Psoas muscle (tissue), 8 donors: ENCODE results near the gene SPRYD4. TPM values are rescaled to one million over a fixed set of nuclear protein-coding genes. Genes with fewer than 3 reads are reported as not detected.
A peak's percentile ranks its signal among the peaks of the same experiment; 100 is the strongest.

Experiments
- ATAC-seq, 4 donors: fragments of 200-7000 bp; cut with Tn5 transposase; one replicate each; pipeline ENCODE4 v1.9.1; 2020; ENCODE audit warnings: moderate library complexity in 3 of 4, mild to moderate bottlenecking in 2 of 4
- DNase-seq, 2 donors: peaks; one replicate each; pipeline ENCODE4 v3.0.0-alpha.2; 2020
- H3K27ac ChIP-seq: fragments of 200-600 bp; one replicate; pipeline ENCODE4 v1.8.0; 2022
- H3K27me3 ChIP-seq, 3 donors: fragments of 200-600 bp in 1 of 3; one replicate each; pipeline versions ENCODE4 v1.6.1 to v1.8.0; 2013 to 2022; ENCODE audit warnings: low read length in 2 of 3, mild to moderate bottlenecking in 2 of 3, moderate library complexity in 1 of 3; ENCODE audit not compliant: insufficient read depth in 3 of 3
- H3K36me3 ChIP-seq, 2 donors: fragments of 200-600 bp in 1 of 2; one replicate each; pipeline versions ENCODE4 v1.6.1 to v1.8.0; 2013 to 2022; ENCODE audit warnings: low read depth in 1 of 2, mild to moderate bottlenecking in 1 of 2, moderate library complexity in 1 of 2; ENCODE audit not compliant: insufficient read depth in 1 of 2
- H3K4me1 ChIP-seq: fragments of 200-600 bp; one replicate; pipeline ENCODE4 v1.8.0; 2022
- H3K4me3 ChIP-seq: fragments of 200-600 bp; one replicate; pipeline ENCODE4 v1.8.0; 2022; ENCODE audit warnings: mild to moderate bottlenecking
- H3K9me3 ChIP-seq: fragments of 200-600 bp; one replicate; pipeline ENCODE4 v1.8.0; 2022
- CTCF ChIP-seq: fragments of 200-600 bp; IDR thresholded peaks from one replicate; pipeline ENCODE4 v1.8.0; 2022; ENCODE audit warnings: antibody characterized with exemption
- WGBS, 3 donors: extraction: QIAGEN DNeasy Blood & Tissue Kit; methylation state at CpG; one replicate each; pipeline versions ENCODE4 v1.1.6 to v1.1.7; 2013; 5-methylcytosine and 5-hydroxymethylcytosine counted together
- intact Hi-C, 2 donors: fragments of 100-400 bp; cut with DNase I; formaldehyde crosslinking; loops; one replicate each; pipeline versions ENCODE4 v1.11.0 to v1.14.2; 2022
- long read RNA-seq, 2 donors: library from polyadenylated mRNA; unstranded; transcript quantifications; one replicate each; pipeline ENCODE4 v2.0.0, GENCODE V29; 2021
- polyA plus RNA-seq, 3 donors: library from polyadenylated mRNA; stranded (reverse); fragments of 200-250 nt; gene quantifications; one replicate each; pipeline ENCODE4 v1.2.3, GENCODE V29; 2013
- total RNA-seq, 4 donors: library from RNA; stranded (reverse); fragmentation: NEBNext Ultra II Directional in 2 of 4; extraction: Animal tissue kit (Norgen Biotek cat#: 25700) in 2 of 4; gene quantifications; one replicate each; pipeline versions ENCODE4 v1.2.1 to v1.2.4, GENCODE V29; 2021 to 2023
- donor health status: healthy with polysubstance abuse.
- donor health status: DM: no; HTN: no; CAD: no; lungs with moderate emphysema.
- donor health status: Bipolar disorder and iron deficiency.
- donor health status: healthy.
- donor health status: DM: yes; HTN: yes; CAD: no.
- donor health status: DM: no; HTN: no; CAD: no.
- donor health status: DM: no; HTN: no; CAD: no.
- donor health status: DM: yes; HTN: yes; CAD: no.

Gene SPRYD4
- total RNA-seq (1 to 10 TPM; 2.8 to 4.4 (median 3.7) TPM), polyA plus RNA-seq (1 to 10 TPM; 1.7 to 4.6 (median 2.7) TPM)
- long read RNA-seq, donor 1, full-length matches to known transcripts: 12 of 13 reads
- long read RNA-seq, donor 1, partial matches to known transcripts: 0 of 13 reads
- long read RNA-seq, donor 1, other reads (novel, unspliced or antisense): 1 of 13 reads
- long read RNA-seq, donor 2, full-length matches to known transcripts: 30 of 32 reads
- long read RNA-seq, donor 2, partial matches to known transcripts: 0 of 32 reads
- long read RNA-seq, donor 2, other reads (novel, unspliced or antisense): 2 of 32 reads

DNA sequence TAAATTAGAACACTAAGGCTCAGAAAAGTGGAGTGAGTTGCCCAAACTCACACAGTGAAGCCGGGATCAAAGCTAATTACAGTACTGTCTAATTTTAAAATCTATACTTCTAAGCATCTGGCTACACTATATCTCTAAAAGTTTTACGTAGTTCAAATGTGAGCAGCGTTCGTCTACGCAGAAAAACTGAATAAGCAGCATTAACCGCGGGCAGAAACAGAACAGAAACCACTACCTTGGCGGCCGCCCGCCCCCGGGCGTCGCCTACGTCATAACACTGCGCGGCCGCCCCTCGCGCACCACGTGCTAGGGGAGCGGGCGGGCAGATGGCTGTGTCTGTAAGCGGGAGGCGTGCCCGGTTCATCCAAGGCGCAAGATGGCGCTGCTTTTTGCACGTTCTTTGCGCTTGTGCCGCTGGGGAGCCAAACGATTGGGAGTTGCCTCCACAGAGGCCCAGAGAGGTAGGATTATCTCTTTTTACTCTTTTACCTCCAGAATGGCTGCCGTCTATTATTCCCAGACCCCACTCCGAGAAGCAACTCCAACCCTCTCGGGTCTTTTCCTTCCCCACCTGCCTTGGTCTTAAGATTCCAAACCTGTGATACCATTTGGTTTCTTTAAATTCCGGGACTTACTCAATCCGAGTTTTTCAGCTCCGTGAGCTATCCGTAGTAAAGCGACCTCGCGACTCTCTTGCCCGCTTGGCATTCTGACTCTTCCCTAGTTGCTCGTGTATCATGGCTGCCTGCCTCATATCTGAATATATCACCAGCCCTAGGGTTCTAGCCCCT lies at the start of gene SPRYD4:
TSS of gene SPRYD4 (plus strand) at position 363 of the 791 bp plus-strand sequence. CDS start at position 377, 14 bp downstream.
- intact Hi-C loops: loop anchor here (5.0 to 10.0 kb wide), 4 partner anchors 134 to 344 kb away; partner anchors contain the start of genes ESYT1 (in 2 of the 2), IL23A (in 1 of the 2) and PAN2 (in 1 of the 2)
- WGBS, 3 donors: 0% methylated on average over 43 of the region's 43 CpGs
- DNase-seq (peak; percentile 93 to 97), ATAC-seq (peak; percentile 97 to 98 (median 98))
- TF ChIP-seq CTCF: peak; percentile 11
- no peaks in the 10 kb centered on the region for H3K9me3 ChIP-seq
- H3K27me3 ChIP-seq: no peaks in the 10 kb centered on the region
- peak within 1 kb of the TSS; percentile 90 for H3K27ac ChIP-seq
- peaks cover 0 to 11% of the 10 kb centered on the region in 2 donors for H3K36me3 ChIP-seq
- peak within 1 kb of the TSS; percentile 81 for H3K4me3 ChIP-seq
- peaks cover 7% of the 10 kb centered on the region for H3K4me1 ChIP-seq

GRCh38 chr12:56420411-56420810 lies 48.0 kb upstream of the SPRYD4 start:
- Histone ChIP-seq H3K9me3 (no peaks in the 10 kb centered on the region), H3K4me1 (no peaks in the 10 kb centered on the region), H3K36me3 (peaks cover 2 to 16% of the 10 kb centered on the region in 2 donors), H3K27me3 (no peaks in the 10 kb centered on the region), H3K27ac (no peak overlapping the region), H3K4me3 (no peak overlapping the region)
- no peak for ATAC-seq
- intact Hi-C loops: no loop called here
- no peak for DNase-seq
- no peak for TF ChIP-seq CTCF
- WGBS, 3 donors: 86 to 95% (median 92%) methylated on average over 6 of the region's 6 CpGs

DNA sequence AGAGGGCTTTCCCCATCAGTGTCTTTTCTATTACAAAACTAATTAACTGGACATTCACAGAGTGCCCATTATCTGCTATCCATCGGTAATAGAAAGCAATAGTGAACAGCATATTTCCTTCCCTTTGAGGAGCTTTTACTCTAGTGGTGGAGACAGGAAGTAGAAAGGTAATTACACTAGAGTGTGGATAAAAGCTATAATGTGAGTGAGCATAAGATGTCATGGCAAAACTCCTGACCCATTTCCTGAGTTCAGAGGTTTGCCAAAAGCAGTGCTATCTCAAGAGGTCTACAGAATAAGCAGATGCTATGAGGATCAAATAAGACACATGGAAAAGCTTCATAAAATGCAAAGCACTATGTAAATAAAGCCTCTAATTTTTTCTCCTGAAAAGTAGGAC lies 43.2 kb upstream of the SPRYD4 start:
- ATAC-seq (no peak), DNase-seq (no peak)
- no peak for TF ChIP-seq CTCF
- 69 to 81% (median 78%) methylated on average over 1 of the region's 1 CpG for WGBS, 3 donors
- intact Hi-C loops: loop anchor here in 1 of 2 donors (5.0 kb wide), 1 partner anchor 43 kb away; no protein-coding TSS in a partner anchor
- H3K27ac ChIP-seq: no peak overlapping the region
- no peaks in the 10 kb centered on the region for H3K27me3 ChIP-seq
- no peaks in the 10 kb centered on the region for H3K4me1 ChIP-seq
- H3K9me3 ChIP-seq: no peaks in the 10 kb centered on the region
- peaks cover 0 to 24% of the 10 kb centered on the region in 2 donors for H3K36me3 ChIP-seq
- no peak overlapping the region for H3K4me3 ChIP-seq

- intact Hi-C loops: loop anchor here in 1 of 2 donors (5.0 kb wide), 1 partner anchor 44 kb away; no protein-coding TSS in a partner anchor
- Histone ChIP-seq H3K36me3 (peaks cover 0 to 28% of the 10 kb centered on the region in 2 donors), H3K9me3 (no peaks in the 10 kb centered on the region), H3K27me3 (no peaks in the 10 kb centered on the region), H3K4me3 (no peak overlapping the region), H3K27ac (no peak overlapping the region), H3K4me1 (no peaks in the 10 kb centered on the region)
- no peak for ATAC-seq
- TF ChIP-seq CTCF: no peak
- no peak for DNase-seq
- WGBS, 3 donors: 50 to 64% (median 56%) methylated on average over 3 of the region's 3 CpGs
Measured at GRCh38 chr12:56425940-56426438, 42.4 kb upstream of the SPRYD4 start.
